Activated CD4-positive, CD25-positive, alpha-beta regulatory T cell (primary cell): ENCODE measurements around the gene TBC1D2B.

ENCODE experiments used
- DNase-seq, 4 experiments: peaks; one replicate each; lab custom pipeline; 2025; lab: John Stamatoyannopoulos, UW

TBC1D2B gene

GRCh38 chr15:78077053-78077870, at the start of gene TBC1D2B:
Gene TBC1D2B (minus strand): TSS chr15:78077711. CDS start chr15:78077652, 59 bp downstream.
- DNase-seq = peak; percentile 44 to 58 (median 50)

GRCh38 chr15:78125267-78125666, 47.8 kb upstream of the TBC1D2B start:
- no peak for DNase-seq

GRCh38 chr15:78120523-78120922, 43.0 kb upstream of the TBC1D2B start:
- DNase-seq = no peak

GRCh38 chr15:78112551-78112950, 35.0 kb upstream of the TBC1D2B start:
- no peak for DNase-seq

GRCh38 chr15:78111788-78112187, 34.3 kb upstream of the TBC1D2B start:
- no peak for DNase-seq

- DNase-seq = no peak
These were observed 33.5 kb upstream of the TBC1D2B start for GRCh38 chr15:78110916-78111475.

GRCh38 chr15:78110096-78110495, 32.6 kb upstream of the TBC1D2B start:
- no peak for DNase-seq

GRCh38 chr15:78109156-78109555, 31.6 kb upstream of the TBC1D2B start:
- no peak for DNase-seq

GRCh38 chr15:78108300-78109084, 31.0 kb upstream of the TBC1D2B start:
- peak; percentile 62 to 81 (median 72) for DNase-seq

GRCh38 chr15:78107471-78107870, 30.0 kb upstream of the TBC1D2B start:
- DNase-seq = no peak

GRCh38 chr15:78105476-78106241, 28.1 kb upstream of the TBC1D2B start:
- no peak for DNase-seq

GRCh38 chr15:78104566-78105475, 27.3 kb upstream of the TBC1D2B start:
- no peak for DNase-seq

GRCh38 chr15:78104119-78104479, 26.6 kb upstream of the TBC1D2B start:
- no peak for DNase-seq

- DNase-seq = peak in 3 of 4 experiments; percentile 22 to 48 (median 24)
These were observed 26.1 kb upstream of the TBC1D2B start for GRCh38 chr15:78103406-78104118.

GRCh38 chr15:78102741-78103140, 25.2 kb upstream of the TBC1D2B start:
- DNase-seq = no peak

GRCh38 chr15:78102211-78102610, 24.7 kb upstream of the TBC1D2B start:
- no peak for DNase-seq

GRCh38 chr15:78101423-78102105, 24.1 kb upstream of the TBC1D2B start:
- no peak for DNase-seq

GRCh38 chr15:78100886-78101285, 23.4 kb upstream of the TBC1D2B start:
- DNase-seq = no peak

- DNase-seq = no peak
These were observed 20.7 kb upstream of the TBC1D2B start for GRCh38 chr15:78098131-78098755.
